HepG2 (cell line): Measurements from ENCODE around the gene CHRNG. TPM values are rescaled to one million over a fixed set of nuclear protein-coding genes. Genes with fewer than 3 reads are reported as not detected.

Experiments
- AGO2 ChIP-seq: fragments of 200-400 bp; formaldehyde crosslinking; optimal IDR thresholded peaks from 2 replicates; pipeline ENCODE3; 2017; ENCODE audit warnings: mild to moderate bottlenecking, low read depth, low read length, moderate library complexity
- BCL6 ChIP-seq: IDR thresholded peaks from 2 replicates; pipeline ENCODE4 v1.6.1; 2016; ENCODE audit warnings: missing genetic modification reagents, missing compliant biosample characterization
- CEBPG ChIP-seq: IDR thresholded peaks from 2 replicates; pipeline ENCODE4 v1.6.1; 2016
- CREB1 ChIP-seq, 2 experiments: fragments of 450-650 bp in 1 of 2; IDR thresholded peaks; 2 replicates each; pipeline ENCODE4 v1.6.1; 2016 to 2017; ENCODE audit warnings: control low read depth in 1 of 2, mild to moderate bottlenecking in 1 of 2, missing compliant biosample characterization in 1 of 2, missing genetic modification characterization in 1 of 2
- FOXO1 ChIP-seq: sonication (generic); formaldehyde crosslinking; IDR thresholded peaks from 2 replicates; pipeline ENCODE4 v1.4.0; 2020; ENCODE audit warnings: missing genetic modification reagents
- GATAD2A ChIP-seq: IDR thresholded peaks from 2 replicates; pipeline ENCODE4 v1.6.1; 2016
- MYNN ChIP-seq: sonication (generic); formaldehyde crosslinking; IDR thresholded peaks from 2 replicates; pipeline ENCODE4 v1.4.0; 2020; ENCODE audit warnings: mild to moderate bottlenecking, low read depth, missing genetic modification reagents
- POLR2AphosphoS2 ChIP-seq: IDR thresholded peaks from 2 replicates; pipeline ENCODE4 v1.6.1; 2011; ENCODE audit warnings: low read depth, low read length, improper control_type of control experiment
- PTBP1 ChIP-seq: fragments of 200-400 bp; formaldehyde crosslinking; IDR thresholded peaks from 2 replicates; pipeline ENCODE4 v1.6.1; 2018; ENCODE audit warnings: low read length, low read depth; ENCODE audit not compliant: poor library complexity, severe bottlenecking
- REL ChIP-seq: sonication (generic); formaldehyde crosslinking; conservative IDR thresholded peaks from 2 replicates; pipeline ENCODE4 v1.8.0; 2022; ENCODE audit warnings: mild to moderate bottlenecking, missing genetic modification reagents, moderate library complexity
- RXRB ChIP-seq: IDR thresholded peaks from 2 replicates; pipeline ENCODE4 v1.6.1; 2016; ENCODE audit warnings: borderline replicate concordance, missing genetic modification reagents, missing compliant biosample characterization
- ZFP90 ChIP-seq: sonication (generic); formaldehyde crosslinking; IDR thresholded peaks from 2 replicates; pipeline ENCODE4 v1.8.0; 2022; ENCODE audit warnings: missing genetic modification reagents, mild to moderate bottlenecking, inconsistent platforms, borderline replicate concordance
- ZKSCAN5 ChIP-seq: sonication (generic); formaldehyde crosslinking; IDR thresholded peaks from 2 replicates; pipeline ENCODE4 v1.5.1; 2020; ENCODE audit warnings: mild to moderate bottlenecking, missing genetic modification reagents
- ZNF546 ChIP-seq: sonication (generic); formaldehyde crosslinking; conservative IDR thresholded peaks from 2 replicates; pipeline ENCODE4 v1.8.1; 2023; ENCODE audit warnings: mild to moderate bottlenecking, missing genetic modification reagents
- polyA plus RNA-seq, 8 experiments: library from polyadenylated mRNA; depleted of rRNA in 3 of 8; stranded (reverse) in 7 of 8; unstranded in 1 of 8; fragments of >200 nt; fragmentation: Illumina TruSeq in 4 of 8; extraction: Trizol in 4 of 8; gene quantifications; 2 replicates each; pipeline versions ENCODE4 v1.2.1 to v1.2.3, GENCODE V29; 2011 to 2016; ENCODE audit warnings: low read depth in 4 of 8, missing spikeins in 1 of 8, mixed read lengths in 1 of 8; ENCODE audit not compliant: insufficient read depth in 1 of 8
- total RNA-seq, 5 experiments: library from RNA; depleted of rRNA; stranded (reverse); fragments of >200 nt; fragmentation: Illumina TruSeq; extraction: Trizol; gene quantifications; 2 replicates each; pipeline ENCODE4 v1.2.3, GENCODE V29; 2016; ENCODE audit warnings: low read depth in 1 of 5
- TF ChIP-seq, protein P1 (sequence below): sonication (generic); formaldehyde crosslinking; IDR thresholded peaks from 2 replicates; pipeline ENCODE4 v1.4.0; 2020; ENCODE audit warnings: missing genetic modification reagents, mild to moderate bottlenecking, borderline replicate concordance
- TF ChIP-seq, protein P2 (sequence below): sonication (generic); formaldehyde crosslinking; IDR thresholded peaks from 2 replicates; pipeline ENCODE4 v1.4.0; 2020; ENCODE audit warnings: missing genetic modification reagents
- TF ChIP-seq, protein P3 (sequence below): sonication (generic); formaldehyde crosslinking; IDR thresholded peaks from 2 replicates; pipeline ENCODE4 v1.8.0; 2022; ENCODE audit warnings: mild to moderate bottlenecking, missing genetic modification reagents, moderate library complexity
- TF ChIP-seq, protein P4 (sequence below): sonication (generic); formaldehyde crosslinking; conservative IDR thresholded peaks from 2 replicates; pipeline ENCODE4 v1.8.0; 2022; ENCODE audit warnings: mild to moderate bottlenecking, moderate library complexity, missing genetic modification reagents

CHRNG gene
- total and polyA plus RNA-seq, 2 of the 13 experiments (the other 11 are each of a cell fraction or from before 2014, with no cell fraction given): not detected

DNA sequence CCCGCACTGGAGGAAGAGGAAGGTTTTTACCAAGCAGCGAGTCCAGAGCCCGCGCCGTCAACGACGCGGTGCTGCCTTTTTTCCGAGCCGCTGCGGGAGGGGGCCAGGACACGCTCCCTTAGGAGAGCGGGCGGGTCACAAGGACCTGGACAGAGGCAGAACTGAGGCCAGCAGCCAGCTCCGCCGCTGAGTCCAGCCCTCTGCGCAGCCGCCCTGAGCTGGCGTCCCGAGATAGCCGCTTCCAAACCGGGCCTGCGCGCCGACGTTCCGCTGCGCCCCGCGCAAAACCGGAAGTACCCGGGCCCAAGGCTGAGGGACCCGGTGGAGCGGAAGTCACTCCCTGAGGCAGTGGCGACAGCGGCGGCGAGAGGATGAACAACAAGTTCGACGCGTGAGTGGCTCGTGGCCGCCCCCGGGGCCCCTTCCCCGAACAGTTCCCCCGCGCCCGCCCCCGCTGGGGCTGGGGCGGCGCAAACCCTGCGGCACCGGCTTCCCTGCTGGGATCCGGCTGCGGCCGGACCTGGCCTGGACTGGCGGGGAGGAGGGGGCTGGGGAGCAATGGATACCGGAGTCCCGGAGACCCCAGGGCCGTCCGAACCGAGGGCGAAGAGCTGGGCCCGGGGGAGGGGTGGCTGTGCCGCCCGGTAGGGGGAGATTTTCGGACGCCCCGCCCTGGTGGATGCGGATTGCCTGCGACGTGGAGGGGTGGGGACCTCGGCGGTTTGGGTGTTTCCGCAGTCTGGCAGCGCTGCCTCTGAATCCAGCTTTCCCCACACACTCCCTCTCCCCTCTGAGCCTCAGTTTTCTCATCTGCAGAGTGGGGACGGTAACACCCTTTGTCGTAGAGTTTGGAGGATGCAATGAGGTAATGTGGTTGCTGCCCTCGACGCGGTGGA, 11.1 kb downstream of the CHRNG start, which contains the start of the genes EIF4E2 and TIGD1 (continued):
- TF ChIP-seq, protein P1, sequence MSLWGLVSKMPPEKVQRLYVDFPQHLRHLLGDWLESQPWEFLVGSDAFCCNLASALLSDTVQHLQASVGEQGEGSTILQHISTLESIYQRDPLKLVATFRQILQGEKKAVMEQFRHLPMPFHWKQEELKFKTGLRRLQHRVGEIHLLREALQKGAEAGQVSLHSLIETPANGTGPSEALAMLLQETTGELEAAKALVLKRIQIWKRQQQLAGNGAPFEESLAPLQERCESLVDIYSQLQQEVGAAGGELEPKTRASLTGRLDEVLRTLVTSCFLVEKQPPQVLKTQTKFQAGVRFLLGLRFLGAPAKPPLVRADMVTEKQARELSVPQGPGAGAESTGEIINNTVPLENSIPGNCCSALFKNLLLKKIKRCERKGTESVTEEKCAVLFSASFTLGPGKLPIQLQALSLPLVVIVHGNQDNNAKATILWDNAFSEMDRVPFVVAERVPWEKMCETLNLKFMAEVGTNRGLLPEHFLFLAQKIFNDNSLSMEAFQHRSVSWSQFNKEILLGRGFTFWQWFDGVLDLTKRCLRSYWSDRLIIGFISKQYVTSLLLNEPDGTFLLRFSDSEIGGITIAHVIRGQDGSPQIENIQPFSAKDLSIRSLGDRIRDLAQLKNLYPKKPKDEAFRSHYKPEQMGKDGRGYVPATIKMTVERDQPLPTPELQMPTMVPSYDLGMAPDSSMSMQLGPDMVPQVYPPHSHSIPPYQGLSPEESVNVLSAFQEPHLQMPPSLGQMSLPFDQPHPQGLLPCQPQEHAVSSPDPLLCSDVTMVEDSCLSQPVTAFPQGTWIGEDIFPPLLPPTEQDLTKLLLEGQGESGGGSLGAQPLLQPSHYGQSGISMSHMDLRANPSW: peak; percentile 94; the same call in 1 of the 2 replicates
- TF ChIP-seq FOXO1 (CRISPR knock-in tag) (peak; percentile 91), ZNF546 (peak; percentile 99), ZKSCAN5 (CRISPR knock-in tag) (no peak), ZFP90 (CRISPR knock-in tag) (peak; percentile 98), POLR2AphosphoS2 (0 out of 2 replicates have a peak, but pooled peaks have one; percentile 68), AGO2 (peak; percentile 84), GATAD2A (CRISPR knock-in tag) (peak; percentile 80), RXRB (CRISPR knock-in tag) (peak; percentile 90), PTBP1 (no peak), REL (CRISPR knock-in tag) (peak; percentile 99), BCL6 (peak; percentile 78), CREB1 (IDR thresholded peaks at IDR 0.05) (peak; percentile 74), CREB1 (CRISPR knock-in tag; IDR thresholded peaks at IDR 0.05) (peak; percentile 59; the same call in 1 of the 2 replicates), MYNN (CRISPR knock-in tag) (no peak), CEBPG (CRISPR knock-in tag) (peak; percentile 63; the same call in 1 of the 2 replicates)
- TF ChIP-seq, protein P2, sequence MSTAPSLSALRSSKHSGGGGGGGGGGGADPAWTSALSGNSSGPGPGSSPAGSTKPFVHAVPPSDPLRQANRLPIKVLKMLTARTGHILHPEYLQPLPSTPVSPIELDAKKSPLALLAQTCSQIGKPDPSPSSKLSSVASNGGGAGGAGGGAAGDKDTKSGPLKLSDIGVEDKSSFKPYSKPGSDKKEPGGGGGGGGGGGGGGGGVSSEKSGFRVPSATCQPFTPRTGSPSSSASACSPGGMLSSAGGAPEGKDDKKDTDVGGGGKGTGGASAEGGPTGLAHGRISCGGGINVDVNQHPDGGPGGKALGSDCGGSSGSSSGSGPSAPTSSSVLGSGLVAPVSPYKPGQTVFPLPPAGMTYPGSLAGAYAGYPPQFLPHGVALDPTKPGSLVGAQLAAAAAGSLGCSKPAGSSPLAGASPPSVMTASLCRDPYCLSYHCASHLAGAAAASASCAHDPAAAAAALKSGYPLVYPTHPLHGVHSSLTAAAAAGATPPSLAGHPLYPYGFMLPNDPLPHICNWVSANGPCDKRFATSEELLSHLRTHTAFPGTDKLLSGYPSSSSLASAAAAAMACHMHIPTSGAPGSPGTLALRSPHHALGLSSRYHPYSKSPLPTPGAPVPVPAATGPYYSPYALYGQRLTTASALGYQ (CRISPR knock-in tag): peak; percentile 87
- TF ChIP-seq, protein P3, sequence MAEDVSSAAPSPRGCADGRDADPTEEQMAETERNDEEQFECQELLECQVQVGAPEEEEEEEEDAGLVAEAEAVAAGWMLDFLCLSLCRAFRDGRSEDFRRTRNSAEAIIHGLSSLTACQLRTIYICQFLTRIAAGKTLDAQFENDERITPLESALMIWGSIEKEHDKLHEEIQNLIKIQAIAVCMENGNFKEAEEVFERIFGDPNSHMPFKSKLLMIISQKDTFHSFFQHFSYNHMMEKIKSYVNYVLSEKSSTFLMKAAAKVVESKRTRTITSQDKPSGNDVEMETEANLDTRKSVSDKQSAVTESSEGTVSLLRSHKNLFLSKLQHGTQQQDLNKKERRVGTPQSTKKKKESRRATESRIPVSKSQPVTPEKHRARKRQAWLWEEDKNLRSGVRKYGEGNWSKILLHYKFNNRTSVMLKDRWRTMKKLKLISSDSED (CRISPR knock-in tag): peak; percentile 92; the same call in 1 of the 2 replicates
- TF ChIP-seq, protein P4, sequence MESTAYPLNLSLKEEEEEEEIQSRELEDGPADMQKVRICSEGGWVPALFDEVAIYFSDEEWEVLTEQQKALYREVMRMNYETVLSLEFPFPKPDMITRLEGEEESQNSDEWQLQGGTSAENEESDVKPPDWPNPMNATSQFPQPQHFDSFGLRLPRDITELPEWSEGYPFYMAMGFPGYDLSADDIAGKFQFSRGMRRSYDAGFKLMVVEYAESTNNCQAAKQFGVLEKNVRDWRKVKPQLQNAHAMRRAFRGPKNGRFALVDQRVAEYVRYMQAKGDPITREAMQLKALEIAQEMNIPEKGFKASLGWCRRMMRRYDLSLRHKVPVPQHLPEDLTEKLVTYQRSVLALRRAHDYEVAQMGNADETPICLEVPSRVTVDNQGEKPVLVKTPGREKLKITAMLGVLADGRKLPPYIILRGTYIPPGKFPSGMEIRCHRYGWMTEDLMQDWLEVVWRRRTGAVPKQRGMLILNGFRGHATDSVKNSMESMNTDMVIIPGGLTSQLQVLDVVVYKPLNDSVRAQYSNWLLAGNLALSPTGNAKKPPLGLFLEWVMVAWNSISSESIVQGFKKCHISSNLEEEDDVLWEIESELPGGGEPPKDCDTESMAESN: peak; percentile 98
